ENCODE results near the gene THEM4. TPM values are rescaled to one million over a fixed set of nuclear protein-coding genes. Genes with fewer than 3 reads are reported as not detected.
A peak's percentile ranks its signal among the peaks of the same experiment; 100 is the strongest.

THEM4 gene
- total RNA-seq (2021) (1.2 and 3.0 TPM in 2 replicates), Bru-seq, nascent RNA (percentile 41 among the genes with signal in this experiment), BruChase-seq, experiment 1, labeled RNA remaining after a 2-hour chase (percentile 38 among the genes with signal in this experiment), BruChase-seq, experiment 2, labeled RNA remaining after a 6-hour chase (percentile 29 among the genes with signal in this experiment)
- long read RNA-seq, partial matches to known transcripts = 1 of 4 reads
- long read RNA-seq, other reads (novel, unspliced or antisense) = 1 of 4 reads

- intact Hi-C loops (cut with micrococcal nuclease; ENCODE audit: unreplicated experiment) = no loop called here
- BruUV-seq (replicated peaks) = no TSS peak
Measured at GRCh38 chr1:151909167-151910149, at the start of gene THEM4. TSS of gene THEM4 (minus strand) at chr1:151909511. CDS start at chr1:151909458, 53 bp downstream.

GRCh38 chr1:151958959-151959358 is 49.6 kb upstream of the THEM4 start:
- ChIA-PET POLR2A (ENCODE audit: low non-redundant PET) (no interaction called here), CTCF (no interaction called here)
- Histone ChIP-seq H3K4me1 (ENCODE audit: insufficient read depth, low read length, poor library complexity, severe bottlenecking) (no peaks in the 10 kb centered on the region), H3K9me3 (ENCODE audit: low read depth, low read length, poor library complexity, severe bottlenecking) (no peaks in the 10 kb centered on the region), H3K27me3 (replicated peaks; ENCODE audit: insufficient read depth, low read depth, low read length, poor library complexity) (peaks cover 2% of the 10 kb centered on the region), H3K4me3 (ENCODE audit: low read depth, low read length, poor library complexity, severe bottlenecking) (no peak overlapping the region), H3K27ac (ENCODE audit: low read depth, low read length, poor library complexity, severe bottlenecking) (no peak overlapping the region), H3K36me3 (ENCODE audit: insufficient read depth, low read length, poor library complexity, severe bottlenecking) (no peaks in the 10 kb centered on the region)
- intact Hi-C loops (cut with micrococcal nuclease; ENCODE audit: unreplicated experiment) = no loop called here
- no TSS peak for BruUV-seq (replicated peaks)
- peak; percentile 13 for DNase-seq (ENCODE audit: low spot score)
- TF ChIP-seq EZH2 (IDR thresholded peaks at IDR 0.05; ENCODE audit: borderline replicate concordance, low read depth, low read length, poor library complexity, severe bottlenecking) (no peak), CTCF (conservative IDR thresholded peaks at IDR 0.05; ENCODE audit: low read depth, low read length) (no peak)

More at GRCh38 chr1:151909167-151910149, at the start of gene THEM4:
- Histone ChIP-seq H3K36me3 (ENCODE audit: insufficient read depth, low read length, poor library complexity, severe bottlenecking) (no peaks in the 10 kb centered on the region), H3K4me1 (ENCODE audit: insufficient read depth, low read length, poor library complexity, severe bottlenecking) (no peaks in the 10 kb centered on the region), H3K4me3 (ENCODE audit: low read depth, low read length, poor library complexity, severe bottlenecking) (peak within 1 kb of the TSS; percentile 41), H3K27ac (ENCODE audit: low read depth, low read length, poor library complexity, severe bottlenecking) (no peak within 1 kb of the TSS), H3K9me3 (ENCODE audit: low read depth, low read length, poor library complexity, severe bottlenecking) (peaks cover 16% of the 10 kb centered on the region), H3K27me3 (replicated peaks; ENCODE audit: insufficient read depth, low read depth, low read length, poor library complexity) (no peaks in the 10 kb centered on the region)
- ChIA-PET POLR2A (ENCODE audit: low non-redundant PET) (no interaction called here), CTCF (interaction anchor here (0.6 to 0.8 kb wide), 2 partner anchors 24 to 73 kb away, joined by 3 read pairs; no protein-coding TSS in a partner anchor)
- peak; percentile 83 for DNase-seq (ENCODE audit: low spot score)
- no peak for TF ChIP-seq EZH2 (IDR thresholded peaks at IDR 0.05; ENCODE audit: borderline replicate concordance, low read depth, low read length, poor library complexity, severe bottlenecking)
- 0 out of 2 replicates have a peak, but pooled peaks have one; percentile 18 for TF ChIP-seq CTCF (conservative IDR thresholded peaks at IDR 0.05; ENCODE audit: low read depth, low read length)

- no peaks in the 10 kb centered on the region for H3K9me3 ChIP-seq (ENCODE audit: low read depth, low read length, poor library complexity, severe bottlenecking)
- no peak overlapping the region for H3K4me3 ChIP-seq (ENCODE audit: low read depth, low read length, poor library complexity, severe bottlenecking)
- CTCF ChIA-PET = no interaction called here
- H3K27me3 ChIP-seq (replicated peaks; ENCODE audit: insufficient read depth, low read depth, low read length, poor library complexity) = peaks cover 10% of the 10 kb centered on the region
- BruUV-seq (replicated peaks) = no TSS peak
- no peak for DNase-seq (ENCODE audit: low spot score)
- intact Hi-C loops (cut with micrococcal nuclease; ENCODE audit: unreplicated experiment) = no loop called here
- H3K36me3 ChIP-seq (ENCODE audit: insufficient read depth, low read length, poor library complexity, severe bottlenecking) = no peaks in the 10 kb centered on the region
- H3K27ac ChIP-seq (ENCODE audit: low read depth, low read length, poor library complexity, severe bottlenecking) = no peak overlapping the region
- no peaks in the 10 kb centered on the region for H3K4me1 ChIP-seq (ENCODE audit: insufficient read depth, low read length, poor library complexity, severe bottlenecking)
- POLR2A ChIA-PET (ENCODE audit: low non-redundant PET) = no interaction called here
- TF ChIP-seq CTCF (conservative IDR thresholded peaks at IDR 0.05; ENCODE audit: low read depth, low read length) = no peak
- TF ChIP-seq EZH2 (IDR thresholded peaks at IDR 0.05; ENCODE audit: borderline replicate concordance, low read depth, low read length, poor library complexity, severe bottlenecking) = no peak
Measured at GRCh38 chr1:151956957-151957497, 47.7 kb upstream of the THEM4 start.

Measured in A673 (cell line).